K562 (cell line): ENCODE data around the gene BCL10. TPM values are rescaled to one million over a fixed set of nuclear protein-coding genes. Genes with fewer than 3 reads are reported as not detected.
A peak's percentile ranks its signal among the peaks of the same experiment; 100 is the strongest.

Experiments
- FOSL1 ChIP-seq: fragments of 200-800 bp; sonication (Bioruptor generic); conservative IDR thresholded peaks from 2 replicates; pipeline ENCODE4 v1.6.1; 2016; ENCODE audit warnings: missing genetic modification characterization, missing compliant biosample characterization
- HDAC1 ChIP-seq, 2 experiments: fragments of 450-650 bp; IDR thresholded peaks; 2 replicates each; pipeline ENCODE4 v1.6.1; 2016 to 2017; ENCODE audit warnings: inconsistent platforms in 1 of 2, mild to moderate bottlenecking in 1 of 2, moderate library complexity in 1 of 2
- NR2C1 ChIP-seq, 2 experiments: fragments of 450-650 bp; IDR thresholded peaks; 2 replicates each; pipeline ENCODE4 v1.6.1; 2017; ENCODE audit warnings: mild to moderate bottlenecking in 2 of 2, antibody characterized with exemption in 1 of 2, inconsistent platforms in 1 of 2, missing compliant biosample characterization in 1 of 2, missing genetic modification characterization in 1 of 2
- SMARCA4 ChIP-seq: fragments of 450-650 bp; IDR thresholded peaks from 2 replicates; pipeline ENCODE4 v1.6.1; 2016
- SRSF3 ChIP-seq: fragments of 200-400 bp; formaldehyde crosslinking; IDR thresholded peaks from 2 replicates; pipeline ENCODE4 v1.6.1; 2016; ENCODE audit warnings: mild to moderate bottlenecking, low read length, moderate library complexity; ENCODE audit not compliant: insufficient read depth
- ZEB2 ChIP-seq: fragments of 450-650 bp; IDR thresholded peaks from 2 replicates; pipeline ENCODE4 v1.6.1; 2016
- ZNF133 ChIP-seq: fragments of 250-450 bp; sonication (Bioruptor Pico); IDR thresholded peaks from 2 replicates; pipeline ENCODE4 v1.4.0; 2020; ENCODE audit warnings: mild to moderate bottlenecking
- ZNF583 ChIP-seq: fragments of 250-450 bp; sonication (Bioruptor Pico); IDR thresholded peaks from 2 replicates; pipeline ENCODE4 v1.4.0; 2020
- ZNF586 ChIP-seq: fragments of 450-650 bp; formaldehyde crosslinking; conservative IDR thresholded peaks from 2 replicates; pipeline ENCODE4 v1.4.0; 2020; ENCODE audit warnings: mild to moderate bottlenecking, moderate library complexity
- polyA plus RNA-seq, 8 experiments: library from polyadenylated mRNA; depleted of rRNA in 4 of 8; stranded (reverse) in 5 of 8; unstranded in 3 of 8; fragments of >200 nt; fragmentation: Nextera tagmentation in 2 of 8; fragmentation: Illumina TruSeq in 1 of 8; extraction: Ambion mirVana in 2 of 8; extraction: Trizol in 1 of 8; gene quantifications; 2 replicates each; pipeline versions ENCODE4 v1.2.1 to v1.2.3, GENCODE V29; 2011 to 2014; ENCODE audit warnings: inconsistent platforms in 1 of 8, missing spikeins in 1 of 8
- total RNA-seq, 7 experiments: library from RNA; depleted of rRNA in 6 of 7; stranded (reverse); fragments of >200 nt in 6 of 7; fragmentation: Illumina TruSeq in 2 of 7; extraction: Trizol in 2 of 7; gene quantifications; 2 replicates each; pipeline versions ENCODE4 v1.2.1 to v1.2.3, GENCODE V29; 2011 to 2021; ENCODE audit warnings: low replicate concordance in 1 of 7
- TF ChIP-seq, protein P1 (sequence below), 2 experiments: fragments of 250-450 bp in 1 of 2; fragments of 450-650 bp in 1 of 2; sonication (Bioruptor Pico) in 1 of 2; IDR thresholded peaks; 2 replicates each; pipeline versions ENCODE4 v1.6.1 to v1.8.0; 2016 to 2021; ENCODE audit warnings: mild to moderate bottlenecking in 2 of 2, moderate library complexity in 2 of 2, missing compliant biosample characterization in 1 of 2, missing genetic modification characterization in 1 of 2
- TF ChIP-seq, protein P2 (sequence below): fragments of 450-650 bp; conservative IDR thresholded peaks from 2 replicates; pipeline ENCODE4 v1.6.1; 2016; ENCODE audit warnings: missing genetic modification characterization, low read depth, mild to moderate bottlenecking, missing compliant biosample characterization, moderate library complexity
- TF ChIP-seq, protein P3 (sequence below), 2 experiments: fragments of 450-650 bp in 1 of 2; IDR thresholded peaks; 2 replicates each; pipeline ENCODE4 v1.6.1; 2011 to 2017; ENCODE audit warnings: low read depth in 2 of 2, antibody characterized with exemption in 1 of 2, borderline replicate concordance in 1 of 2, low read length in 1 of 2, mild to moderate bottlenecking in 1 of 2, mixed read lengths in 1 of 2; ENCODE audit not compliant: control insufficient read depth in 1 of 2
- TF ChIP-seq, protein P4 (sequence below): fragments of 250-450 bp; sonication (Bioruptor Pico); IDR thresholded peaks from 2 replicates; pipeline ENCODE4 v1.5.1; 2021; ENCODE audit warnings: mild to moderate bottlenecking
- TF ChIP-seq, protein P5 (sequence below): fragments of 150-350 bp; IDR thresholded peaks from 2 replicates; pipeline ENCODE4 v1.6.1; 2014; ENCODE audit warnings: low read depth, mild to moderate bottlenecking, low read length, borderline replicate concordance

Gene BCL10
- total and polyA plus RNA-seq, 9 of the 15 experiments (the other 6 are each of a cell fraction or from before 2014, with no cell fraction given), result 8.0 to 19.4 (median 12.3) TPM

DNA sequence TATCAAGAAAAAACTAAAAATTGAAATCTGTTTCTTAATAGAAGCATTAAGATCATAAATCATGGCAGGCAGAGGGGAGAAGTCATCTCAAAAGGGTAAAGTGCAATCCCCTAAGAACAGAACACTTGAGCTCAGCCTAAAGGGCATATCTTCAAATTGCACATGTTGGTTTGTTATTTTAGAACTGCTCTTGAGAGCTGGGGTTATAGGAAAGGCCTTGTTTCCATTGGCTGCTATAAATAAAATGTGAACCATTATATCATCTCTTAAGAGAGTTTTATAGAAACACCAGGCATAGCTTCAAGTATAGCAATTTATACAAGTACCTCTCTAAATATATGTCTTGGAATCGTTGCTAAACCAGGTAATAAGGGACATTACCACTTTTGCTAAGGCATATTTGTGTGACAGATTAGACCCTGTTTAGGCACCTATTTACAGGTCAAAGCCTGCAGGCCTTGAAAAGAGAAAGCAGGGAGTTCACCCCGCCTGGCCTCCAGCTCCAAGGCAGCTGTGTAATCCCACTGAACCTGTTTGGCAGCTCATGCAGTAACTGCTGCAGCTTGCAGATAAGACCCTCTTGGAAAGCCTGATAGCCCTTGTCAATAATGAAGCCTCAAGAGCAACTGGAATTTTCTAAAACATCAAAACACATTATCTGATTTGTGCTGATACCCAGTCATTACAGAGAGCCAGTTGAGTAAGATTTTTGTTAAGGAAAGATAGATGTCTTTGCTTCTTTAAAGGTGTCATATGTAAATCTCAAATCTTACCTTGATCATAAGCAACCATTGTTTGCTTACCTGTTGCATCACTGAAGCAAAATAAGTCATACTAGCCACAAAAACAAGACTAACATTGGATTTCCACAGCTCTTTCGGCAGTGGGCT is 51.5 kb downstream of the BCL10 start (continued):
- TF ChIP-seq NR2C1 (IDR thresholded peaks at IDR 0.05) (peak; percentile 50; the same call in 1 of the 2 replicates), NR2C1 (tag; IDR thresholded peaks at IDR 0.05) (peak; percentile 42; the same call in 1 of the 2 replicates), SRSF3 (no peak), FOSL1 (tag) (peak; percentile 74), SMARCA4 (peak; percentile 99), ZNF133 (CRISPR knock-in tag) (no peak), ZNF583 (CRISPR knock-in tag) (peak; percentile 69; the same call in 1 of the 2 replicates), HDAC1 (IDR thresholded peaks at IDR 0.05) (peak; percentile 85 to 96; a peak in 3 of 4 replicates), ZNF586 (CRISPR knock-in tag) (no peak), ZEB2 (peak; percentile 94)
- TF ChIP-seq, protein P1, sequence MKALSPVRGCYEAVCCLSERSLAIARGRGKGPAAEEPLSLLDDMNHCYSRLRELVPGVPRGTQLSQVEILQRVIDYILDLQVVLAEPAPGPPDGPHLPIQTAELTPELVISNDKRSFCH (CRISPR knock-in tag; IDR thresholded peaks at IDR 0.05), result no peak
- TF ChIP-seq, protein P1 (tag; IDR thresholded peaks at IDR 0.05), result peak; percentile 84; the same call in 1 of the 2 replicates
- TF ChIP-seq, protein P2, sequence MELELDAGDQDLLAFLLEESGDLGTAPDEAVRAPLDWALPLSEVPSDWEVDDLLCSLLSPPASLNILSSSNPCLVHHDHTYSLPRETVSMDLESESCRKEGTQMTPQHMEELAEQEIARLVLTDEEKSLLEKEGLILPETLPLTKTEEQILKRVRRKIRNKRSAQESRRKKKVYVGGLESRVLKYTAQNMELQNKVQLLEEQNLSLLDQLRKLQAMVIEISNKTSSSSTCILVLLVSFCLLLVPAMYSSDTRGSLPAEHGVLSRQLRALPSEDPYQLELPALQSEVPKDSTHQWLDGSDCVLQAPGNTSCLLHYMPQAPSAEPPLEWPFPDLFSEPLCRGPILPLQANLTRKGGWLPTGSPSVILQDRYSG (tag), result 0 out of 2 replicates have a peak, but pooled peaks have one; percentile 62
- TF ChIP-seq, protein P3, sequence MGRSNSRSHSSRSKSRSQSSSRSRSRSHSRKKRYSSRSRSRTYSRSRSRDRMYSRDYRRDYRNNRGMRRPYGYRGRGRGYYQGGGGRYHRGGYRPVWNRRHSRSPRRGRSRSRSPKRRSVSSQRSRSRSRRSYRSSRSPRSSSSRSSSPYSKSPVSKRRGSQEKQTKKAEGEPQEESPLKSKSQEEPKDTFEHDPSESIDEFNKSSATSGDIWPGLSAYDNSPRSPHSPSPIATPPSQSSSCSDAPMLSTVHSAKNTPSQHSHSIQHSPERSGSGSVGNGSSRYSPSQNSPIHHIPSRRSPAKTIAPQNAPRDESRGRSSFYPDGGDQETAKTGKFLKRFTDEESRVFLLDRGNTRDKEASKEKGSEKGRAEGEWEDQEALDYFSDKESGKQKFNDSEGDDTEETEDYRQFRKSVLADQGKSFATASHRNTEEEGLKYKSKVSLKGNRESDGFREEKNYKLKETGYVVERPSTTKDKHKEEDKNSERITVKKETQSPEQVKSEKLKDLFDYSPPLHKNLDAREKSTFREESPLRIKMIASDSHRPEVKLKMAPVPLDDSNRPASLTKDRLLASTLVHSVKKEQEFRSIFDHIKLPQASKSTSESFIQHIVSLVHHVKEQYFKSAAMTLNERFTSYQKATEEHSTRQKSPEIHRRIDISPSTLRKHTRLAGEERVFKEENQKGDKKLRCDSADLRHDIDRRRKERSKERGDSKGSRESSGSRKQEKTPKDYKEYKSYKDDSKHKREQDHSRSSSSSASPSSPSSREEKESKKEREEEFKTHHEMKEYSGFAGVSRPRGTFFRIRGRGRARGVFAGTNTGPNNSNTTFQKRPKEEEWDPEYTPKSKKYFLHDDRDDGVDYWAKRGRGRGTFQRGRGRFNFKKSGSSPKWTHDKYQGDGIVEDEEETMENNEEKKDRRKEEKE (IDR thresholded peaks at IDR 0.05; ENCODE audit: borderline replicate concordance in 1 of 2, control insufficient read depth in 1 of 2, low read depth in 2 of 2, low read length in 1 of 2), result no peak
- TF ChIP-seq, protein P4, sequence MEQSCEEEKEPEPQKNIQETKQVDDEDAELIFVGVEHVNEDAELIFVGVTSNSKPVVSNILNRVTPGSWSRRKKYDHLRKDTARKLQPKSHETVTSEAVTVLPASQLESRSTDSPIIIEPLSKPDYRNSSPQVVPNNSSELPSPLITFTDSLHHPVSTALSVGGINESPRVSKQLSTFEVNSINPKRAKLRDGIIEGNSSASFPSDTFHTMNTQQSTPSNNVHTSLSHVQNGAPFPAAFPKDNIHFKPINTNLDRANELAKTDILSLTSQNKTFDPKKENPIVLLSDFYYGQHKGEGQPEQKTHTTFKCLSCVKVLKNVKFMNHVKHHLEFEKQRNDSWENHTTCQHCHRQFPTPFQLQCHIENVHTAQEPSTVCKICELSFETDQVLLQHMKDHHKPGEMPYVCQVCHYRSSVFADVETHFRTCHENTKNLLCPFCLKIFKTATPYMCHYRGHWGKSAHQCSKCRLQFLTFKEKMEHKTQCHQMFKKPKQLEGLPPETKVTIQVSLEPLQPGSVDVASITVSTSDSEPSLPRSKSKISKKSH (CRISPR knock-in tag), result no peak
- TF ChIP-seq, protein P5, sequence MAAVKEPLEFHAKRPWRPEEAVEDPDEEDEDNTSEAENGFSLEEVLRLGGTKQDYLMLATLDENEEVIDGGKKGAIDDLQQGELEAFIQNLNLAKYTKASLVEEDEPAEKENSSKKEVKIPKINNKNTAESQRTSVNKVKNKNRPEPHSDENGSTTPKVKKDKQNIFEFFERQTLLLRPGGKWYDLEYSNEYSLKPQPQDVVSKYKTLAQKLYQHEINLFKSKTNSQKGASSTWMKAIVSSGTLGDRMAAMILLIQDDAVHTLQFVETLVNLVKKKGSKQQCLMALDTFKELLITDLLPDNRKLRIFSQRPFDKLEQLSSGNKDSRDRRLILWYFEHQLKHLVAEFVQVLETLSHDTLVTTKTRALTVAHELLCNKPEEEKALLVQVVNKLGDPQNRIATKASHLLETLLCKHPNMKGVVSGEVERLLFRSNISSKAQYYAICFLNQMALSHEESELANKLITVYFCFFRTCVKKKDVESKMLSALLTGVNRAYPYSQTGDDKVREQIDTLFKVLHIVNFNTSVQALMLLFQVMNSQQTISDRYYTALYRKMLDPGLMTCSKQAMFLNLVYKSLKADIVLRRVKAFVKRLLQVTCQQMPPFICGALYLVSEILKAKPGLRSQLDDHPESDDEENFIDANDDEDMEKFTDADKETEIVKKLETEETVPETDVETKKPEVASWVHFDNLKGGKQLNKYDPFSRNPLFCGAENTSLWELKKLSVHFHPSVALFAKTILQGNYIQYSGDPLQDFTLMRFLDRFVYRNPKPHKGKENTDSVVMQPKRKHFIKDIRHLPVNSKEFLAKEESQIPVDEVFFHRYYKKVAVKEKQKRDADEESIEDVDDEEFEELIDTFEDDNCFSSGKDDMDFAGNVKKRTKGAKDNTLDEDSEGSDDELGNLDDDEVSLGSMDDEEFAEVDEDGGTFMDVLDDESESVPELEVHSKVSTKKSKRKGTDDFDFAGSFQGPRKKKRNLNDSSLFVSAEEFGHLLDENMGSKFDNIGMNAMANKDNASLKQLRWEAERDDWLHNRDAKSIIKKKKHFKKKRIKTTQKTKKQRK, result no peak
